ENCODE measurements around the gene DENND4B. TPM values are rescaled to one million over a fixed set of nuclear protein-coding genes. Genes with fewer than 3 reads are reported as not detected.

DENND4B gene
- total and polyA plus RNA-seq, 4 donors, result 9.7 to 27.2 (median 11.6) TPM

DNA sequence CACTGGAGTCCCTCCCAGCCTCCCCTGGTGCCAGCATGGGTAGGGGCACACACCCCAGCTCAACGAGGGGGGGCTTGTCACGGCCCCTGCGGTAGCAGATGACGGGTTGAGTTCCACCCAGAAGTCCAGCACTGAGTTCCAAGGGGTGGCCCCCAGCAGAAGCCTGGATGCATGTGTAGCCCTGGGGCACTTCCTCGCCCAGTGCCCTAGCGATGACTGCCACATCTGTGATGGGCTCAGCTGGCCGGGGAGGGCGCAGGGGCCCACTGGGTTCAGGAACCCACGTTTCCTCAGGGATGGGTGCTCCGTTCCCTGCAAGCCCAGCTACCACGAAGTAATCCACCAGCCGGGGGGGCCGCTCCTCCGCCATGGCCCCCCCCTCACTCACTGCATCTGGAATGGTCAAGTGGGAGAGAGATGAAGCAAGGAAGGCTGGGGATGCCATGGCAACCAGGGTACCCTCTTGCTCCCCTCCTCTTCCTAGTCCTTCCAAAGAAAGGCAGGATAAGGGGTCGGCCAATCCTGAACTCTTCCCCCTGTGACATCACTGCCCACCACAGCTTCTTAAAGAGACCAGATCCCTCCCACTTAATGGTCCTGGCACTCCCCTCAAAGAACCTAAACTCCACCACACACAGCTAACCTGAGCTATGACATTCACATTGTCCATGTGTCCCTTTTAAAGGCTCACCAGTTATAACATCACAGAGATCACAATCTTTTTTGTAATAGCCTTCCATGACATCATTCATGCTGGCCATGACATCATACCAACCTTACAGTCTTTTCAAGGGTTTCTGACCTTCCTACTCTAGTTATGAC, 2.3 kb downstream of the DENND4B start:
- Histone ChIP-seq H3K9ac (ENCODE audit: low read depth in 1 of 2, low read length in 2 of 2) (peak overlapping the region in 1 of 2 donors; percentile 56), H3K4me3 (ENCODE audit: low read depth in 1 of 3, low read length in 3 of 3) (no peak overlapping the region), H3K4me1 (ENCODE audit: control insufficient read depth in 4 of 4, insufficient read depth in 4 of 4, low read length in 3 of 4) (peaks cover 14 to 38% (median 24%) of the 10 kb centered on the region in 4 donors), H3K27me3 (ENCODE audit: control insufficient read depth in 4 of 4, insufficient read depth in 4 of 4, low read length in 3 of 4) (no peaks in the 10 kb centered on the region), H3K36me3 (ENCODE audit: control insufficient read depth in 4 of 4, insufficient read depth in 3 of 4, low read depth in 1 of 4, low read length in 3 of 4) (peaks cover 5 to 39% (median 16%) of the 10 kb centered on the region in 4 donors), H3K27ac (ENCODE audit: low read depth in 1 of 2, low read length in 2 of 2) (peak overlapping the region; percentile 94 to 95), H3K9me3 (ENCODE audit: control insufficient read depth in 4 of 4, low read length in 3 of 4) (no peaks in the 10 kb centered on the region)
- TF ChIP-seq TAF1 (conservative IDR thresholded peaks at IDR 0.05), result no peak
- TF ChIP-seq HNF4A (conservative IDR thresholded peaks at IDR 0.05), result no peak
- TF ChIP-seq, protein P1, sequence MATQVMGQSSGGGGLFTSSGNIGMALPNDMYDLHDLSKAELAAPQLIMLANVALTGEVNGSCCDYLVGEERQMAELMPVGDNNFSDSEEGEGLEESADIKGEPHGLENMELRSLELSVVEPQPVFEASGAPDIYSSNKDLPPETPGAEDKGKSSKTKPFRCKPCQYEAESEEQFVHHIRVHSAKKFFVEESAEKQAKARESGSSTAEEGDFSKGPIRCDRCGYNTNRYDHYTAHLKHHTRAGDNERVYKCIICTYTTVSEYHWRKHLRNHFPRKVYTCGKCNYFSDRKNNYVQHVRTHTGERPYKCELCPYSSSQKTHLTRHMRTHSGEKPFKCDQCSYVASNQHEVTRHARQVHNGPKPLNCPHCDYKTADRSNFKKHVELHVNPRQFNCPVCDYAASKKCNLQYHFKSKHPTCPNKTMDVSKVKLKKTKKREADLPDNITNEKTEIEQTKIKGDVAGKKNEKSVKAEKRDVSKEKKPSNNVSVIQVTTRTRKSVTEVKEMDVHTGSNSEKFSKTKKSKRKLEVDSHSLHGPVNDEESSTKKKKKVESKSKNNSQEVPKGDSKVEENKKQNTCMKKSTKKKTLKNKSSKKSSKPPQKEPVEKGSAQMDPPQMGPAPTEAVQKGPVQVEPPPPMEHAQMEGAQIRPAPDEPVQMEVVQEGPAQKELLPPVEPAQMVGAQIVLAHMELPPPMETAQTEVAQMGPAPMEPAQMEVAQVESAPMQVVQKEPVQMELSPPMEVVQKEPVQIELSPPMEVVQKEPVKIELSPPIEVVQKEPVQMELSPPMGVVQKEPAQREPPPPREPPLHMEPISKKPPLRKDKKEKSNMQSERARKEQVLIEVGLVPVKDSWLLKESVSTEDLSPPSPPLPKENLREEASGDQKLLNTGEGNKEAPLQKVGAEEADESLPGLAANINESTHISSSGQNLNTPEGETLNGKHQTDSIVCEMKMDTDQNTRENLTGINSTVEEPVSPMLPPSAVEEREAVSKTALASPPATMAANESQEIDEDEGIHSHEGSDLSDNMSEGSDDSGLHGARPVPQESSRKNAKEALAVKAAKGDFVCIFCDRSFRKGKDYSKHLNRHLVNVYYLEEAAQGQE (IDR thresholded peaks at IDR 0.05), result no peak
- no peak for TF ChIP-seq YY1 (IDR thresholded peaks at IDR 0.05)
- no peak for TF ChIP-seq JUND (IDR thresholded peaks at IDR 0.05)
- no peak for TF ChIP-seq GABPA (IDR thresholded peaks at IDR 0.05 in 1 of 2, conservative IDR thresholded peaks at IDR 0.05 in 1 of 2)
- TF ChIP-seq FOXA1 (IDR thresholded peaks at IDR 0.05), result no peak
- TF ChIP-seq, protein P2, sequence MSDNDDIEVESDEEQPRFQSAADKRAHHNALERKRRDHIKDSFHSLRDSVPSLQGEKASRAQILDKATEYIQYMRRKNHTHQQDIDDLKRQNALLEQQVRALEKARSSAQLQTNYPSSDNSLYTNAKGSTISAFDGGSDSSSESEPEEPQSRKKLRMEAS (IDR thresholded peaks at IDR 0.05), result no peak
- TF ChIP-seq, protein P3, sequence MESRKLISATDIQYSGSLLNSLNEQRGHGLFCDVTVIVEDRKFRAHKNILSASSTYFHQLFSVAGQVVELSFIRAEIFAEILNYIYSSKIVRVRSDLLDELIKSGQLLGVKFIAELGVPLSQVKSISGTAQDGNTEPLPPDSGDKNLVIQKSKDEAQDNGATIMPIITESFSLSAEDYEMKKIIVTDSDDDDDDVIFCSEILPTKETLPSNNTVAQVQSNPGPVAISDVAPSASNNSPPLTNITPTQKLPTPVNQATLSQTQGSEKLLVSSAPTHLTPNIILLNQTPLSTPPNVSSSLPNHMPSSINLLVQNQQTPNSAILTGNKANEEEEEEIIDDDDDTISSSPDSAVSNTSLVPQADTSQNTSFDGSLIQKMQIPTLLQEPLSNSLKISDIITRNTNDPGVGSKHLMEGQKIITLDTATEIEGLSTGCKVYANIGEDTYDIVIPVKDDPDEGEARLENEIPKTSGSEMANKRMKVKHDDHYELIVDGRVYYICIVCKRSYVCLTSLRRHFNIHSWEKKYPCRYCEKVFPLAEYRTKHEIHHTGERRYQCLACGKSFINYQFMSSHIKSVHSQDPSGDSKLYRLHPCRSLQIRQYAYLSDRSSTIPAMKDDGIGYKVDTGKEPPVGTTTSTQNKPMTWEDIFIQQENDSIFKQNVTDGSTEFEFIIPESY (IDR thresholded peaks at IDR 0.05), result no peak
- TF ChIP-seq EGR1 (IDR thresholded peaks at IDR 0.05; ENCODE audit: low read depth in 2 of 2), result no peak
- TF ChIP-seq, protein P4, sequence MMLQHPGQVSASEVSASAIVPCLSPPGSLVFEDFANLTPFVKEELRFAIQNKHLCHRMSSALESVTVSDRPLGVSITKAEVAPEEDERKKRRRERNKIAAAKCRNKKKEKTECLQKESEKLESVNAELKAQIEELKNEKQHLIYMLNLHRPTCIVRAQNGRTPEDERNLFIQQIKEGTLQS (IDR thresholded peaks at IDR 0.05), result no peak
- TF ChIP-seq SP1 (IDR thresholded peaks at IDR 0.05), result no peak
- TF ChIP-seq FOXA2 (IDR thresholded peaks at IDR 0.05), result no peak
- no peak for TF ChIP-seq NR2F2 (IDR thresholded peaks at IDR 0.05)
- WGBS, result 91% methylated on average over 15 of the region's 15 CpGs
- no peak for DNase-seq (ENCODE audit: low spot score)

DNA sequence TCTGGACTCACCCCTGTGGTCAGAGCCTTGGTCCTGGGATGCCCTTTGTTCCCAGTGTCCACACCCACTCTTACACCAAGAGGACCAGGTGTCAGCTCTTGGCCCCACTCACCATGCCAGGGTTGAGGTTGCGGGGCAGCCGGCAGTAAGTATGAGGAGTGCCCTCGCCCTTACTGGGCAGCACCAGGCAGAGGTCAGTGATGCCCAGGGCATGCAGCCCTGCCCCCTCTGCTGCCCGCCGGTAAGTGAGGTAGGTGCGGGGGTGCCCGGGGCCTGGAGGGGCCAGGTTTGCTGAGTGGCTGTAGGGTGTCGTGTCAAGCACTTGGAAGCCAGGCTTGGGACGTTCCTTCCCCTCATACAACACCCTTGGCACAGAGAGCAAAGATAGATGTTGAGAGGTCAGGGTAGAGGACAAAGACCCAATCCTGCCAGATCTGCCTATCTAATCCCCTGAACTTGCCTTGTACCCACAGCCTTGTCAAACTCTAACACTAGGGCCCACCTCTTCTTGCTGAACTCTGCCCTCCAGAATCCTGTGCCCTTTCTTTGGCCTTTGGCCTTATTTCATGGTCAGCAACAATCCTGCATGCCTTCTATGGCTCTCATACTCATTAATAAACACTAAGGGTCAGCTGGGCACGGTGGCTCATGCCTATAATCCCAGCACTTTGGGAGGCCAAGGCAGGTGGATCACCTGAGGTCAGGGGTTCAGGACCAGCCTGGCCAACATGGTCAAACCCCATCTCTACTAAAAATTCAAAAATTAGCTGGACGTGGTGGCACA, 3.6 kb downstream of the DENND4B start:
- no peak for DNase-seq (ENCODE audit: low spot score)
- Histone ChIP-seq H3K9ac (ENCODE audit: low read depth in 1 of 2, low read length in 2 of 2) (no peak overlapping the region), H3K4me1 (ENCODE audit: control insufficient read depth in 4 of 4, insufficient read depth in 4 of 4, low read length in 3 of 4) (peaks cover 14 to 38% (median 24%) of the 10 kb centered on the region in 4 donors), H3K9me3 (ENCODE audit: control insufficient read depth in 4 of 4, low read length in 3 of 4) (no peaks in the 10 kb centered on the region), H3K27ac (ENCODE audit: low read depth in 1 of 2, low read length in 2 of 2) (no peak overlapping the region), H3K27me3 (ENCODE audit: control insufficient read depth in 4 of 4, insufficient read depth in 4 of 4, low read length in 3 of 4) (no peaks in the 10 kb centered on the region), H3K36me3 (ENCODE audit: control insufficient read depth in 4 of 4, insufficient read depth in 3 of 4, low read depth in 1 of 4, low read length in 3 of 4) (peaks cover 0 to 33% (median 13%) of the 10 kb centered on the region in 4 donors), H3K4me3 (ENCODE audit: low read depth in 1 of 3, low read length in 3 of 3) (no peak overlapping the region)
- WGBS, result 76% methylated on average over 11 of the region's 11 CpGs
- TF ChIP-seq RXRA (IDR thresholded peaks at IDR 0.05) (peak; percentile 76 to 81), FOXA2 (IDR thresholded peaks at IDR 0.05) (no peak), JUND (IDR thresholded peaks at IDR 0.05) (no peak), HNF4G (IDR thresholded peaks at IDR 0.05) (no peak), NR2F2 (IDR thresholded peaks at IDR 0.05) (peak; percentile 59), SP1 (IDR thresholded peaks at IDR 0.05) (peak; percentile 64), HNF4A (conservative IDR thresholded peaks at IDR 0.05) (peak; percentile 58 to 59)
- TF ChIP-seq, protein P2 (IDR thresholded peaks at IDR 0.05), result no peak
